ENCODE results near the gene RCSD1. TPM values are rescaled to one million over a fixed set of nuclear protein-coding genes. Genes with fewer than 3 reads are reported as not detected.

RCSD1 gene
- total RNA-seq, 4 donors from 2014 or later, result 2.4 to 8.7 (median 4.4) TPM

DNA sequence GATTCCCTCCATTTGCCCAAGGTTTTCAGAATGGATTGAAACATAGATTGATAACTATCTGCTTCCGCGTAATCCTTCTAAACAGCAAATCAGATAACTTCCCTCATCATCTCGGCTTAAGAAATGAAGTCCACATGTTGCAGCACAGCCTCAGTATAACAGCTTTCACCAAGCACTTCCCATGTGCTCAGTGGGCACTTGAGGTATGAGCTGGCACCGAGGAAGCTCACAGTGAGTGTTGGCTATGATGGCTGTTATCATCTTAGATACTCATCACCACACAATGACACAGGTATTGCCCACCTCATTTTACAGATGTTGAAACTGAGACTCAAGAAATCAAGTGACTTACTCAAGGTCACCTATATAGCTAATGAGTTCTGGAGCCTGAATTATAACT lies 43.2 kb downstream of the RCSD1 start:
- DNase-seq (ENCODE audit: low spot score in 2 of 2), result no peak
- no peak overlapping the region for H3K4me3 ChIP-seq (ENCODE audit: low read depth, poor library complexity, severe bottlenecking)
- TF ChIP-seq, protein P1, sequence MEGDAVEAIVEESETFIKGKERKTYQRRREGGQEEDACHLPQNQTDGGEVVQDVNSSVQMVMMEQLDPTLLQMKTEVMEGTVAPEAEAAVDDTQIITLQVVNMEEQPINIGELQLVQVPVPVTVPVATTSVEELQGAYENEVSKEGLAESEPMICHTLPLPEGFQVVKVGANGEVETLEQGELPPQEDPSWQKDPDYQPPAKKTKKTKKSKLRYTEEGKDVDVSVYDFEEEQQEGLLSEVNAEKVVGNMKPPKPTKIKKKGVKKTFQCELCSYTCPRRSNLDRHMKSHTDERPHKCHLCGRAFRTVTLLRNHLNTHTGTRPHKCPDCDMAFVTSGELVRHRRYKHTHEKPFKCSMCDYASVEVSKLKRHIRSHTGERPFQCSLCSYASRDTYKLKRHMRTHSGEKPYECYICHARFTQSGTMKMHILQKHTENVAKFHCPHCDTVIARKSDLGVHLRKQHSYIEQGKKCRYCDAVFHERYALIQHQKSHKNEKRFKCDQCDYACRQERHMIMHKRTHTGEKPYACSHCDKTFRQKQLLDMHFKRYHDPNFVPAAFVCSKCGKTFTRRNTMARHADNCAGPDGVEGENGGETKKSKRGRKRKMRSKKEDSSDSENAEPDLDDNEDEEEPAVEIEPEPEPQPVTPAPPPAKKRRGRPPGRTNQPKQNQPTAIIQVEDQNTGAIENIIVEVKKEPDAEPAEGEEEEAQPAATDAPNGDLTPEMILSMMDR (IDR thresholded peaks at IDR 0.05), result no peak
- TF ChIP-seq POLR2A (IDR thresholded peaks at IDR 0.05), result no peak
- intact Hi-C loops (cut with DNase I; ENCODE audit: low total_unique reads), result no loop called here
- WGBS, 2 donors, result 78 to 81% methylated on average over 4 of the region's 4 CpGs

DNA sequence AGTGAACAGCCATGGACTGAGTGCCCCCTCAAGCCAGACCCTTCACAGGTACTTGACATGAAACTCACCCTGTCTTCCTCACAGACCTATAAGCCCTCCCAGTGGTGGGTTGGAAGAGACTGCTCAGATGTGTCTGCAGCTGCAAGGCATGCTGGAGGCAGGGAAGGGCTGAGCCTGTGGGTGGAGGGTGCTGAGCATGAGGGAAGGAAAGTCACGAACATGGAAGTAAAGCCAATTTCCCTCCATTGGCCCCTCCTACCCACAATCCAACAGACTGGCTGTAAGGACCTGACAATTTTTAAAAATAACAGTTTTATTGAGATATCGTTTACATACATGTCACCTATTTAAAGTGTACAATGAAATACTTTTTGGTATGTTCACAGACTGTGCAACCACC lies 44.1 kb downstream of the RCSD1 start:
- H3K4me3 ChIP-seq (ENCODE audit: low read depth, poor library complexity, severe bottlenecking), result no peak overlapping the region
- WGBS, 2 donors, result 64 to 78% methylated on average over 2 of the region's 2 CpGs
- no peak for DNase-seq (ENCODE audit: low spot score in 2 of 2)
- TF ChIP-seq, protein P1 (IDR thresholded peaks at IDR 0.05), result no peak
- TF ChIP-seq POLR2A (IDR thresholded peaks at IDR 0.05), result no peak
- intact Hi-C loops (cut with DNase I; ENCODE audit: low total_unique reads), result no loop called here

DNA sequence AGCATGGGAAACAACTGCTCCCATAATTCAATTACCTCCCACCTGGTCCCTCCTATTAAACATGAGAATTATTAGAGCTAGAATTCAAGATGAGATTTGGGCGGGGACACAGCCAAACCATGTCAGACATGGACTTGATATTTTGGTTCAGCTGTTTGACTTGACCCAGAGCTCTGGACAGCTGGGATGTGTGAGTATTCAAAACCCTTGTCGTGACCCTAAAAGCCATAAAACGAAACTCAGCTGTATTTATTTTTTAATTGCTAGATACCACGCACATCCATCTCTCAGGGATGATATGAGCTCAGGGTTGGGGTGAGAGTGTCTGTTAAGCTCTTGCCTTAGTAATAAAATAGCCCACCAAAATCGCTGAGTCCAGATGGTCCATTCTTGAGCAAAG lies 45.4 kb downstream of the RCSD1 start:
- DNase-seq (ENCODE audit: low spot score in 2 of 2), result no peak
- no peak overlapping the region for H3K4me3 ChIP-seq (ENCODE audit: low read depth, poor library complexity, severe bottlenecking)
- intact Hi-C loops (cut with DNase I; ENCODE audit: low total_unique reads), result no loop called here
- 89 to 96% methylated on average over 5 of the region's 5 CpGs for WGBS, 2 donors
- TF ChIP-seq, protein P1 (IDR thresholded peaks at IDR 0.05), result no peak
- no peak for TF ChIP-seq POLR2A (IDR thresholded peaks at IDR 0.05)

DNA sequence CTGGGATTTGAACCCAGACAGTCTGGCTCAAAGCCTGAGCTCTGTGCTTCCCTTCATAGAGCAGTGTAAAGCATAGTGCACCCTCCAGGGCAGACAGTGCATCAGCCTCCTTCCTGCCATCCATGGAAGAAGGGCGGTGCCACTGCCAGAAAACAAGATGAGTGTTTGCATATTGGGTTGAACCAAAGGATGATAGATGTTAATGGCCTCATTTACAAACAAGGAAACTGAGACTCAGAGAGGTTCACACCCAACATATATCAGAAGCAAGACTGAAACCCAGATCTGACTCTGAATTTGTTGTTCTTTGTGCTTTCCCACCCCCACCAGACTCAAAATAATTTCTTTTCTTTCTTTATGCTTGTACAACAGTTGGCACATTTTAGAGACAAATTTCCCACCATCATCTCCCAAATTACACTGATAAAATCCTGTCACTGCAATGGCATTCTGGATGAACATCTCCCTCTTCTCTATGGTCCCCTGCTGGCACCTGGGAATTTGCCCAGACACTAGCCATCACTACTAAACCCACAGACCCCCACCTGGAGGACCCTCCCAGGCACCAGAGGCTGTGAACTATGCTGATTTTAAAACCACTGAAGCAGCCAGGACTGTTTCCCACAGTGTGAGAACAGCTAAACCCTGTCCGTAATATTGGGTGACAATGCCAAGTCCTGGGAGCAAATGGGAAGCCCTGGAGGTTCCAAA lies 46.3 kb downstream of the RCSD1 start:
- no peak overlapping the region for H3K4me3 ChIP-seq (ENCODE audit: low read depth, poor library complexity, severe bottlenecking)
- DNase-seq (ENCODE audit: low spot score in 2 of 2), result no peak
- WGBS, 2 donors, result 83 to 100% methylated on average over 2 of the region's 2 CpGs
- no peak for TF ChIP-seq POLR2A (IDR thresholded peaks at IDR 0.05)
- TF ChIP-seq, protein P1 (IDR thresholded peaks at IDR 0.05), result no peak
- intact Hi-C loops (cut with DNase I; ENCODE audit: low total_unique reads), result no loop called here

DNA sequence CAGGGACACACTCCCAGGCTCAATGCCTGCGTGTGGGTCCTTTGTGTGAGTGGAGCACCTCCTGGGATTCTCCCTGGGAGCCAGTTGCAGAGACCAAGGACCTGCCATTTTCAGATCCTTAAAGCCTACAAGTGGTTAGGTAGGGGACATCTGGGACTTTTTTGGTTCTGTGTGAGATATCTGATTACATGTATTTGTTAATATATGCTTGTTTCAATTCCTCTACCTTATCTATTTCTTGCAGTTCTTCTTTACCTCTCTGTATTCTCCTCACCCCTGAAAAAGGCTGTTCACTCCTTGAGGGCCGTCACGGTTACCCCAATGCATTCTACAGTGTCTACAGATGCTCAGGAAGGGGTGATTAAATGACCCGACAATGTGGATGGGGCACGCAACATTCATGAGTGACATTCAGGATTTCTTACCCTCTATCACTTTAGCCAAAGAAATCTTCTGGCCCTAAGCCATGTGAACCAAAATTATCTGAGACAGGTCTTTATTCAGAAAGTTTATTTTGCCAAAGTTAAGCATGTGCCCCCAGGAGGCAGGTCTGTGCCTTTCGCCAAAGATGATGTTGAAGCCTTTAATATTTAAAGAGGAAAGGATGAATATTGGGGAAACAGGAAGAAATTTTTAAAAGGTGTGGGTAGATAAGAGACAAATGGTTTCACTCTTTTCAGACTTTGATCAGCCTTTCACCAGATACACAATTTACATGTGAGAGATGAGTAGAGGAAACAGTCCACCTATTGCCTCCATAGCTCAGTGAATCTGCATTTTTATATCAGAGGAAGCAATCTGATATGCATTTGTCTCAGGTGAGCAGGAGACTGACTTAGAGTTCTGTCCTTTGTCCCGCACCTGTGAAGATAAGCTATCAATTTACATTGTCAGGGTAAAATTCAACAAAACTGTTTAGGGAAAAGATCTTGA lies 47.1 kb downstream of the RCSD1 start:
- no peak for TF ChIP-seq POLR2A (IDR thresholded peaks at IDR 0.05)
- TF ChIP-seq, protein P1 (IDR thresholded peaks at IDR 0.05), result no peak
- intact Hi-C loops (cut with DNase I; ENCODE audit: low total_unique reads), result no loop called here
- DNase-seq (ENCODE audit: low spot score in 2 of 2), result peak in 1 of 2 donors; percentile 37
- H3K4me3 ChIP-seq (ENCODE audit: low read depth, poor library complexity, severe bottlenecking), result no peak overlapping the region
- WGBS, 2 donors, result 89 to 95% methylated on average over 7 of the region's 7 CpGs

Measured in lower leg skin (tissue), 4 donors.